ENCODE results near the gene EVC2.

- TF ChIP-seq CTCF (IDR thresholded peaks at IDR 0.05; ENCODE audit: low read length) (no peak), EZH2phosphoT487 (IDR thresholded peaks at IDR 0.05; ENCODE audit: low read length) (no peak)
These were observed 4.5 kb downstream of the EVC2 start for GRCh38 chr4:5703831-5704230.

All from MM.1S (cell line).